SJCRH30 (cell line): Measurements from ENCODE around the gene DMRT3. TPM values are rescaled to one million over a fixed set of nuclear protein-coding genes. Genes with fewer than 3 reads are reported as not detected.

Source experiments
- total RNA-seq: library from RNA; depleted of rRNA; stranded (reverse); fragments of >200 nt; shearing (Covaris generic); gene quantifications from 2 replicates; pipeline ENCODE4 v1.2.3, GENCODE V29; 2014; rRNA removed

Gene DMRT3
- total RNA-seq, 1 experiment from 2014 or later = not detected

Other genes with a start within 250 kb of the DMRT3 start
- not detected in 2 replicates for gene DMRT1, start 135.0 kb upstream of the DMRT3 start, total RNA-seq
- gene DMRT2, start 73.7 kb downstream of the DMRT3 start, total RNA-seq = 28.6 and 33.1 TPM in 2 replicates